Gastroesophageal sphincter (tissue), 4 donors: ENCODE results near the gene ACSL4. TPM values are rescaled to one million over a fixed set of nuclear protein-coding genes. Genes with fewer than 3 reads are reported as not detected.
"Not testable (repeated sequence)": the region's sequence is repeated elsewhere in the genome, so short reads cannot be mapped to it uniquely, and the experiment has no call there.

ENCODE experiments used
- ATAC-seq: fragments of 150-250 bp; one replicate; pipeline ENCODE4 v1.9.1; 2016; ENCODE audit warnings: mild to moderate bottlenecking, moderate library complexity
- H3K27ac ChIP-seq, 4 donors: fragments of 200-600 bp; sonication (generic) in 3 of 4; 1 replicate in 3 of 4; 2 replicates in 1 of 4; pipeline ENCODE4 v1.5.1; 2016 to 2019
- H3K27me3 ChIP-seq: fragments of 200-600 bp; sonication (generic); one replicate; pipeline ENCODE4 v1.5.1; 2019
- H3K36me3 ChIP-seq, 2 donors: fragments of 200-600 bp; sonication (generic); one replicate each; pipeline ENCODE4 v1.5.1; 2019; ENCODE audit warnings: control low read depth in 1 of 2
- H3K4me1 ChIP-seq, 3 donors: fragments of 200-600 bp; sonication (generic); 1 replicate in 2 of 3; 2 replicates in 1 of 3; pipeline ENCODE4 v1.5.1; 2016 to 2019; ENCODE audit warnings: control low read depth in 2 of 3
- H3K4me3 ChIP-seq, 2 donors: fragments of 200-600 bp; sonication (generic); one replicate each; pipeline ENCODE4 v1.5.1; 2019; ENCODE audit warnings: mild to moderate bottlenecking in 1 of 2, moderate library complexity in 1 of 2
- H3K9me3 ChIP-seq, 3 donors: fragments of 200-600 bp; sonication (generic); one replicate each; pipeline ENCODE4 v1.5.1; 2017 to 2019; ENCODE audit warnings: control low read depth in 2 of 3
- EP300 ChIP-seq: sonication (generic); formaldehyde crosslinking; IDR thresholded peaks from one replicate; pipeline ENCODE4 v1.6.1; 2017; ENCODE audit warnings: antibody characterized with exemption, mild to moderate bottlenecking
- POLR2A ChIP-seq, 2 donors: fragments of 450-650 bp; IDR thresholded peaks; one replicate each; pipeline ENCODE4 v1.6.1; 2017; ENCODE audit warnings: antibody characterized with exemption in 2 of 2, mild to moderate bottlenecking in 2 of 2, moderate library complexity in 1 of 2
- POLR2AphosphoS5 ChIP-seq: sonication (generic); formaldehyde crosslinking; IDR thresholded peaks from one replicate; pipeline ENCODE4 v1.6.1; 2017; ENCODE audit warnings: antibody characterized with exemption
- WGBS, 2 donors: methylation state at CpG; one replicate each; pipeline ENCODE4 v1.1.5; 2018; ENCODE audit warnings: low coverage in 1 of 2; 5-methylcytosine and 5-hydroxymethylcytosine counted together
- total RNA-seq, 4 donors: library from RNA; depleted of rRNA; stranded (reverse); fragments of >200 nt; gene quantifications; one replicate each; pipeline ENCODE4 v1.1.0, GENCODE V29; 2016
- TF ChIP-seq, protein P1 (sequence below), 4 experiments: fragments of 200-600 bp in 2 of 4; fragments of 450-650 bp in 2 of 4; sonication (generic) in 1 of 4; IDR thresholded peaks; one replicate each; pipeline ENCODE4 v1.5.1; 2017 to 2019; ENCODE audit warnings: antibody characterized with exemption in 4 of 4, mild to moderate bottlenecking in 2 of 4, moderate library complexity in 2 of 4

The ACSL4 gene
- total RNA-seq, 4 donors from 2014 or later = 43.0 to 96.5 (median 53.1) TPM

DNA sequence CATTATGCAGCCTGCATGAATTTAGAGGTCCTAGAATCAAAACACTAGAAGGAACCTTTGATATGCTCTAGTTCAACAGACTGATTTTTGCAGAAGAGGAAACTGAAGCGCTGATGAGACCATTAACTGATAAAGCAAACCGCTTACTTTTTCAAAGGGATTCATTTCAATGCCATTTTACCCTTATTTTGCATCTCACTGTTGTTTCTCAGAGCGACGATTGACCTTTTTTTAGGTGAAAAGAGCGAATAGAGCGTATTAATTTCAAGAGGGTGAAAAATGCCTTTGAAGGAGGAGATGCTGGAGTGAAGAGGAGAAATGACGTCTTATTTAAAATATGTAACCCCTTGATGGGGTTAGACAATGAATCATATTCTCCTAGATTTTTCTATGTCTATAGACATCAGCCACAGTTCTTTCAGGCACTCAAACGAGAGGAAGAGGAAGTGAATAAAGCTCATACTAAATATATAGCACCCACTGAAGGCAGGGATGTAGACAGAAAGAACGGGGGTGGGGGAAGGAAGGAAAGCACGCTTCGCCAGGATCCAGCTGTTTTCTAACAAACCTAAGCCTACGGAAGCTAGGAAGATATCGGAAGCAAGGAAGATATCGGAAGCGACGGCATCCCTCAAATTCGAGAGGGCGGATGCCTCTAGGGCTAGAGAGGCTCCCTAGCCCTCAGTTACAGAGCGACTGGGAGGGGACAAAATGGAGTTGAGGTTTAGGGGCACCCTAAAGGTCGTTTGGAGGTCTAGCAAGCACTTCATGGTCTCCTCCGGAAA, 848 bp downstream of the ACSL4 start:
- Histone ChIP-seq H3K4me1 (peaks cover 0 to 16% (median 0%) of the 10 kb centered on the region in 3 donors), H3K4me3 (peak overlapping the region; percentile 76 to 90), H3K36me3 (no peaks in the 10 kb centered on the region), H3K9me3 (no peaks in the 10 kb centered on the region), H3K27ac (peak overlapping the region; percentile 64 to 88 (median 86)), H3K27me3 (no peaks in the 10 kb centered on the region)
- no peak for ATAC-seq
- 11 to 33% methylated on average over 7 to 12 of the region's 21 CpGs for WGBS, 2 donors
- TF ChIP-seq, protein P1, sequence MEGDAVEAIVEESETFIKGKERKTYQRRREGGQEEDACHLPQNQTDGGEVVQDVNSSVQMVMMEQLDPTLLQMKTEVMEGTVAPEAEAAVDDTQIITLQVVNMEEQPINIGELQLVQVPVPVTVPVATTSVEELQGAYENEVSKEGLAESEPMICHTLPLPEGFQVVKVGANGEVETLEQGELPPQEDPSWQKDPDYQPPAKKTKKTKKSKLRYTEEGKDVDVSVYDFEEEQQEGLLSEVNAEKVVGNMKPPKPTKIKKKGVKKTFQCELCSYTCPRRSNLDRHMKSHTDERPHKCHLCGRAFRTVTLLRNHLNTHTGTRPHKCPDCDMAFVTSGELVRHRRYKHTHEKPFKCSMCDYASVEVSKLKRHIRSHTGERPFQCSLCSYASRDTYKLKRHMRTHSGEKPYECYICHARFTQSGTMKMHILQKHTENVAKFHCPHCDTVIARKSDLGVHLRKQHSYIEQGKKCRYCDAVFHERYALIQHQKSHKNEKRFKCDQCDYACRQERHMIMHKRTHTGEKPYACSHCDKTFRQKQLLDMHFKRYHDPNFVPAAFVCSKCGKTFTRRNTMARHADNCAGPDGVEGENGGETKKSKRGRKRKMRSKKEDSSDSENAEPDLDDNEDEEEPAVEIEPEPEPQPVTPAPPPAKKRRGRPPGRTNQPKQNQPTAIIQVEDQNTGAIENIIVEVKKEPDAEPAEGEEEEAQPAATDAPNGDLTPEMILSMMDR (IDR thresholded peaks at IDR 0.05) = no peak
- no peak for TF ChIP-seq POLR2A (IDR thresholded peaks at IDR 0.05)

DNA sequence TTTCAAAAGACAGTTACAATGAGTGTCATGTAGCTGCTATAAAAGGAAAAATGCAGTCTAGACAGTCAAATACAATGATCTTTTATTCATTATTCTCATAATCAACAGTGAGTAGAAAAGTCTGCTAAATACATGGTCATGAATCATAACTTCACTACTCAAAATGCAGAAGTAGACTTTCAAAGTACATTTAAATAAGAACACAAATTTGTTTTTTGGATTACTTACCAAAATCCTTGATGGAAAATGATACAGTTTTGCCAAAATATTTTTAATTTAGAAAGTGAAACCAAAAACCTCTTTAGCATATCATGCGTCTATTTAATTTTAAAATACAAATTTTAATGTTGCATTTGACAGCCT, 4.9 kb downstream of the ACSL4 start:
- Histone ChIP-seq H3K4me3 (peak overlapping the region in 1 of 2 donors; percentile 10), H3K27me3 (no peaks in the 10 kb centered on the region), H3K4me1 (peaks cover 0 to 18% (median 0%) of the 10 kb centered on the region in 3 donors), H3K36me3 (no peaks in the 10 kb centered on the region), H3K9me3 (no peaks in the 10 kb centered on the region), H3K27ac (peak overlapping the region in 2 of 4 donors; percentile 14 to 25)
- 0 to 36% methylated on average over 1 of the region's 1 CpG for WGBS, 2 donors
- no peak for TF ChIP-seq POLR2AphosphoS5
- TF ChIP-seq, protein P1 (IDR thresholded peaks at IDR 0.05) = no peak
- no peak for TF ChIP-seq EP300
- TF ChIP-seq POLR2A (IDR thresholded peaks at IDR 0.05) = no peak
- ATAC-seq = no peak

DNA sequence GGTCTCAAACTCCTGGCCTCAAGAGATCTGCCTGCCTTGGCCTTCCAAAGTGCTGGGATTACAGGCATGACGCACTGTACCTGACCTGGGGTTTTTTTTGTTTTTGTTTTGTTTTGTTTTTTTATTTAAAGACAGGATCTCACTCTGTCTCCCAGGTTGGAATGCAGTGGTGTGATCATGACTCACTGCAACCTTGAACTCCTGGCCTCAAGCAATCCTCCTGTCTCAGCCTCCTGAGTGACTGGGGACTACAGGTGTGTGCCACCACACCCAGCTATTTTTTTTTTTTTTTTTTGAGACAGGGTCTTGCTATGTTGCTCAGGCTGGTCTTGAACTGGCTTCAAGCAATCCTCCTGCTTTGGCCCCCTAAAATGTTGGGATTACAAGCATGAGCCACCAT, 8.1 kb downstream of the ACSL4 start:
- 83 to 100% methylated on average over 1 of the region's 1 CpG for WGBS, 2 donors
- peaks cover 0 to 10% (median 0%) of the 10 kb centered on the region in 3 donors for H3K4me1 ChIP-seq
- not testable (repeated sequence) for H3K27ac ChIP-seq, H3K4me3 ChIP-seq, H3K27me3 ChIP-seq, ATAC-seq, H3K9me3 ChIP-seq, H3K36me3 ChIP-seq

GRCh38 chrX:109720947-109721346, 12.1 kb downstream of the ACSL4 start:
- H3K27ac ChIP-seq = no peak overlapping the region
- TF ChIP-seq EP300 = no peak
- TF ChIP-seq, protein P1 (IDR thresholded peaks at IDR 0.05) = no peak
- TF ChIP-seq POLR2AphosphoS5 = no peak
- no peak for TF ChIP-seq POLR2A (IDR thresholded peaks at IDR 0.05)
- no peaks in the 10 kb centered on the region for H3K9me3 ChIP-seq
- no peak overlapping the region for H3K4me3 ChIP-seq
- H3K27me3 ChIP-seq = no peaks in the 10 kb centered on the region
- no peaks in the 10 kb centered on the region for H3K36me3 ChIP-seq
- 39 to 56% methylated on average over 2 of the region's 2 CpGs for WGBS, 2 donors
- ATAC-seq = no peak
- H3K4me1 ChIP-seq = peaks cover 0 to 12% (median 4%) of the 10 kb centered on the region in 3 donors

DNA sequence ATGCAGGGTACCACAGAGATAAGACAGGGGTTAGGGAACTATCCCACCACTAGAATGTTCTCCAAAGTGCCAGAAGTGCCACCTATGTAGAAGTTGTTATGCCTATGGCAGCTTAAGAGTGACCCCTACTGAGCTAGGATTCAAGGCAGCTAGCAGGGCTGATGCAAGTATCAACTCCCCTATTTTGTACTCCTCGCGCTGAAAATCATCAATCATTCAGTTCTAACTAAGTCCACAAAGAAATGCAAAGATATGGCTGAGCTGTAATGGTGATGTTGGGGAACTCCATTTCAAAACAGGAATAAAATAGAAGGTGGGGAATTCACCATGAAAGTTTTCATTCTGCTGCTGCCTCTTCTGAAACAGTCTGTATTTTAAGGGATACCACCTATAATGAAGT, 13.8 kb downstream of the ACSL4 start:
- no peak overlapping the region for H3K27ac ChIP-seq
- no peaks in the 10 kb centered on the region for H3K27me3 ChIP-seq
- ATAC-seq = no peak
- 54 to 65% methylated on average over 2 of the region's 2 CpGs for WGBS, 2 donors
- no peak overlapping the region for H3K4me3 ChIP-seq
- H3K36me3 ChIP-seq = no peaks in the 10 kb centered on the region
- TF ChIP-seq, protein P1 (IDR thresholded peaks at IDR 0.05) = no peak
- no peak for TF ChIP-seq POLR2A (IDR thresholded peaks at IDR 0.05)
- no peak for TF ChIP-seq EP300
- no peak for TF ChIP-seq POLR2AphosphoS5
- peaks cover 0 to 16% (median 5%) of the 10 kb centered on the region in 3 donors for H3K4me1 ChIP-seq
- H3K9me3 ChIP-seq = no peaks in the 10 kb centered on the region
